GM12865 (cell line): ENCODE results near the gene GRAMD1B.
"Not testable (repeated sequence)": the region's sequence is repeated elsewhere in the genome, so short reads cannot be mapped to it uniquely, and the experiment has no call there.

Source experiments
- DNase-seq: peaks from one replicate; pipeline ENCODE4 v3.0.0; 2010; ENCODE audit warnings: low read depth
- H3K4me3 ChIP-seq: 2 replicates; pipeline ENCODE4 v1.5.1; 2011; ENCODE audit warnings: mild to moderate bottlenecking, low read depth, low read length, control low read depth
- CTCF ChIP-seq: IDR thresholded peaks from 2 replicates; pipeline ENCODE4 v1.5.1; 2011; ENCODE audit warnings: low read length, control low read depth, low read depth, inconsistent platforms; ENCODE audit not compliant: insufficient read depth; ENCODE audit errors: missing control alignments

The GRAMD1B gene

DNA sequence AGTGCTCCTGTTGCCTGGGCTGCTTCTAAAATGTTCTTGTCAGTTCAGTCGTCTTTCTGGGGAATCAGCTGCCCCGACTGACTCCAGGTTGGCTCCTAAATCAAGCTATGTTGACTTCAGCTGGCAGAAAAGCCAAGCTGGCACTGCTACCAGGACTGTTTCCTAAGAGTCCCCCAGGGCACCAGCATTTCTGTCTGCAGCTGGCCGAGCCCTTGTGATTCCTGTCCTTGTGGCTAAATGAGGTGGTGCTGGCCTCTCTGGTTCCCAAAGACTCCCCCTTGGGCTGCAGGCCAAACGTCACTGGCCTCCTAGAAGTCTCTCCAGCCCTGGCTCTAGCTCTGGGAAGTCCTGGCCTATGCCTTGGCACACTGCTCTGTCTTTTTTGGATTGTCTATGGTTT lies 31.1 kb downstream of the GRAMD1B start:
- H3K4me3 ChIP-seq = no peak overlapping the region
- no peak for TF ChIP-seq CTCF
- DNase-seq = no peak

DNA sequence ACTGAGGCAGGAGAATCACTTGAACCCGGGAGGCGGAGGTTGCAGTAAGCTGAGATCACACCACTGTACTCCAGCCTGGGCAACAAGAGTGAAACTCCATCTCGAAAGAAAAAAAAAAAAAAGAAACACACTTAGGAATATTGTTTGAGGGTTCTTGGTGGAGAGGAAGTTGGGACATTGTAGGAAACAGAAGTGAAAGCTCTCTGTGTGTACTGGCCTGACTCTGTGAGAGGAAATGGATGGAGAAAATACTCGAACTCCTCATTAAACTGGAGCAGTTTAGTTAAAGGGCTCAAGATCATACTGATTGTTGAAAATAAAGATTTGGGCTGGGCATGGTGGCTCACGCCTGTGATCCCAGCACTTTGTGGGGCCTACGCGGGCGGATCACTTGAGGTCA lies 35.6 kb downstream of the GRAMD1B start:
- not testable (repeated sequence) for H3K4me3 ChIP-seq, DNase-seq

- DNase-seq, H3K4me3 ChIP-seq: not testable (repeated sequence)
Measured at GRCh38 chr11:123466172-123466571, 36.1 kb downstream of the GRAMD1B start.

DNA sequence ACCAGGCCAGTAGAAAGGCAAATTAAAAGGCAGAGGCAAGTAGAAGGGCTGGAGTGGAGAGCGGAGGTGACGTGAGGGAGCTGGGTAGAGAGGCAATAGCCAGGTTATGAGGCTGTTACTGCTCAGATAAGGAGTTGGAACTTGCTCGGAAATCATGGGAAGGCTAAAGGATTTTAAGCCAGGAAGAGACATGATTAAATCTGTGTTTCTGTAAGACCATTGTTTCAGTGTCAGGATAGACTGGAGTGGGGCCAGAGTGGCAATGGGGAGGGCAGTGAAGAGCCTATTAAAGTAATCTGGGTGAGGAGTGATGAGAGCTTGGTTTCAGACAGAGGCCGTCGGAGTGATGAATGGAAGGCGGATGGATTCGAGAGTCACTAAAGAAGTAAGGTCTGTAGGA lies 39.0 kb downstream of the GRAMD1B start:
- DNase-seq = no peak
- no peak for TF ChIP-seq CTCF
- no peak overlapping the region for H3K4me3 ChIP-seq

DNA sequence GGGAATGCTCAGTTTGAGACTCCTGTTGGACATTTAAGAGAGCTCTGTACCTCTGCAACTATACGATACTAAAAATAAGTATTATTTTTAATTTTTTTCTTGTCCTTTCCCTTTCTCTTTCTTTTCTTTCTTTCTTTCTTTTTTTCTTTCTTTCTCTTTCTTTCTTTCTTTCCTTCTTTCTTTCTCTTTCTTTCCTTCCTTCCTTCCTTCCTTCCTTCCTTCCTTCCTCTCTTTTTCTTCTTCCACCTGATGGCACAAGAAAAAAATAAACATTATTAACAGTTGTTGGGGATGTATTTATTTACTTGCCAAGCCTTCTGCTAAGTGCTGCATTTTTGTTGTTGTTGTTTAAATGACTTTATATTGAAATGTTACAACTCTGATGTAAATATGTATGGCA lies 39.5 kb downstream of the GRAMD1B start:
- H3K4me3 ChIP-seq = no peak overlapping the region
- TF ChIP-seq CTCF = no peak
- DNase-seq = no peak

GRCh38 chr11:123470842-123471241 lies 40.8 kb downstream of the GRAMD1B start:
- no peak for TF ChIP-seq CTCF
- H3K4me3 ChIP-seq = no peak overlapping the region
- DNase-seq = no peak

DNA sequence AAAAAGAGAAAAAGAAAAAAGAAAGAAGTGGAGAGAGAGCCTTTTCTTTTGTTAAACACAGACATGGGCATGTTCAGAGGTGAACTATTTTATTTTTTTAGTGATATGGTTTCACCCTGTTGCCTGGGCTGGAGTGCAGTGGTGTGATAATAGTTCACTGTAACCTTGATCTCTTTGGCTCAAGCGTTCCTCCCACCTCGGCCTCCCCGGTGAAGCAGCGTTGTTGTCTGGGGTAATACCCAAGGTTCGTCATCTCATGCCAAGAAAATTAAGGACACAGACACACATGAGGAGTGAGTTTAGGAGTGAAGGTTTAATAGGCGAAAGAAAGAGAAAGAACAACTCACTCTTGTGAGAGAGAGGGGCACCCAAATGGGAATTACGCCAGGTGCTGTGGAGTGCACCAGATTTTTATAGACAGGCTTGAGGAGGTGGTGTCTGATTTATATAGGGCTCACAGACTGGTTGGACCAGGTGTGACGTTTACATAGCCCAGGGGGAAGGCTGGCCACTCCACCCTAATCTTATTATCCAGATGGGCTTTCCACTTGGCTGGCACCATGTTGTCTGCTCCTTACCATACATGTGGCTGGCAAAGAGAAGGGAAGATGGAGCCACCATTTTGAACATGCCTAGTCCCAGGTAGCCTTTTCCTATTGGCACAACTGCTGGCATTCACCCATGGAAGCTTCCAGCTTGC lies 42.3 kb downstream of the GRAMD1B start:
- no peak for TF ChIP-seq CTCF
- no peak for DNase-seq
- no peak overlapping the region for H3K4me3 ChIP-seq

GRCh38 chr11:123473941-123474677 lies 44.0 kb downstream of the GRAMD1B start:
- TF ChIP-seq CTCF = no peak
- DNase-seq = no peak
- H3K4me3 ChIP-seq = no peak overlapping the region
